IMR-90 (cell line): ENCODE data around the gene TSPAN17. TPM values are rescaled to one million over a fixed set of nuclear protein-coding genes. Genes with fewer than 3 reads are reported as not detected.
A peak's percentile ranks its signal among the peaks of the same experiment; 100 is the strongest.

Experiments used
- ATAC-seq: fragments of 200-7000 bp; cut with Tn5 transposase; 2 replicates; pipeline ENCODE4 v1.9.1; 2020; ENCODE audit warnings: low read depth, mild to moderate bottlenecking, moderate library complexity
- BruUV-seq: library from RNA; stranded (reverse); fragments of 400-500 nt; replicated peaks from 2 replicates; lab custom pipeline; 2021; lab: Mats Ljungman, UMichigan
- CTCF ChIA-PET: fragments of 300-600 bp; formaldehyde crosslinking; extraction: SDS; loops from one replicate; lab custom pipeline; 2021; ENCODE audit warnings: antibody characterized with exemption; lab: Yijun Ruan, JAX
- POLR2A ChIA-PET: fragments of 300-600 bp; sonication (Branson Sonifier 250); formaldehyde crosslinking; loops from one replicate; lab custom pipeline; 2022; ENCODE audit warnings: antibody characterized with exemption; ENCODE audit not compliant: unreplicated experiment; lab: Charles Lee
- DNase-seq: peaks from one replicate; pipeline ENCODE4 v3.0.0; 2013
- H2AFZ ChIP-seq: replicated peaks from 2 replicates; pipeline ENCODE3; 2013; ENCODE audit warnings: low read length, mild to moderate bottlenecking; ENCODE audit not compliant: poor library complexity
- H2AK5ac ChIP-seq: 2 replicates; pipeline ENCODE4 v1.6.1; 2013; ENCODE audit warnings: low read depth, low read length, inconsistent platforms
- H2AK9ac ChIP-seq: replicated peaks from 2 replicates; pipeline ENCODE3; 2013; ENCODE audit warnings: mild to moderate bottlenecking, low read depth, low read length, moderate library complexity; ENCODE audit not compliant: poor library complexity
- H2BK120ac ChIP-seq: 2 replicates; pipeline ENCODE4 v1.6.1; 2013; ENCODE audit warnings: low read depth, low read length, inconsistent platforms
- H2BK15ac ChIP-seq: 3 replicates; pipeline ENCODE4 v1.6.1; 2013; ENCODE audit warnings: low read depth, low read length, inconsistent platforms
- H2BK20ac ChIP-seq: 2 replicates; pipeline ENCODE4 v1.6.1; 2013; ENCODE audit warnings: low read depth, mild to moderate bottlenecking, inconsistent platforms, low read length, moderate library complexity
- H2BK5ac ChIP-seq: 2 replicates; pipeline ENCODE4 v1.6.1; 2013; ENCODE audit warnings: mild to moderate bottlenecking, low read depth, low read length, inconsistent platforms; ENCODE audit not compliant: poor library complexity, severe bottlenecking
- H3K14ac ChIP-seq: replicated peaks from 2 replicates; pipeline ENCODE4 v1.6.1; 2013; ENCODE audit warnings: low read depth, low read length, inconsistent platforms
- H3K18ac ChIP-seq: 2 replicates; pipeline ENCODE4 v1.6.1; 2013; ENCODE audit warnings: low read depth, low read length, control low read depth
- H3K23ac ChIP-seq: 2 replicates; pipeline ENCODE4 v1.6.1; 2013; ENCODE audit warnings: low read depth, low read length, inconsistent platforms
- H3K27ac ChIP-seq: 2 replicates; pipeline ENCODE4 v1.5.1; 2013; ENCODE audit warnings: mild to moderate bottlenecking, control low read depth, low read length; ENCODE audit not compliant: insufficient read depth
- H3K27me3 ChIP-seq: 2 replicates; pipeline ENCODE4 v1.6.1; 2013; ENCODE audit warnings: low read length; ENCODE audit not compliant: control insufficient read depth, insufficient read depth
- H3K36me3 ChIP-seq: 2 replicates; pipeline ENCODE4 v1.6.1; 2013; ENCODE audit warnings: low read length, mixed read lengths; ENCODE audit not compliant: control insufficient read depth, insufficient read depth
- H3K4ac ChIP-seq: 2 replicates; pipeline ENCODE4 v1.6.1; 2013; ENCODE audit warnings: low read depth, low read length, inconsistent platforms
- H3K4me1 ChIP-seq: 2 replicates; pipeline ENCODE4 v1.6.1; 2013; ENCODE audit warnings: low read length, mixed read lengths; ENCODE audit not compliant: control insufficient read depth, insufficient read depth
- H3K4me2 ChIP-seq: 2 replicates; pipeline ENCODE4 v1.6.1; 2013; ENCODE audit warnings: low read depth, mild to moderate bottlenecking, control low read depth, low read length, moderate library complexity
- H3K4me3 ChIP-seq: 2 replicates; pipeline ENCODE4 v1.5.1; 2013; ENCODE audit warnings: low read depth, mild to moderate bottlenecking, control low read depth, low read length, moderate library complexity; ENCODE audit not compliant: insufficient read depth
- H3K56ac ChIP-seq: 2 replicates; pipeline ENCODE4 v1.6.1; 2013; ENCODE audit warnings: low read length, inconsistent platforms; ENCODE audit not compliant: insufficient read depth; ENCODE audit errors: extremely low read depth
- H3K79me1 ChIP-seq, 2 experiments: 2 replicates each; pipeline ENCODE4 v1.6.1; 2013; ENCODE audit warnings: low read length in 2 of 2, inconsistent platforms in 1 of 2, low read depth in 1 of 2
- H3K9ac ChIP-seq: 2 replicates; pipeline ENCODE4 v1.6.1; 2013; ENCODE audit warnings: low read depth, low read length, control low read depth
- H3K9me1 ChIP-seq: 2 replicates; pipeline ENCODE4 v1.6.1; 2013; ENCODE audit warnings: low read length, inconsistent platforms; ENCODE audit not compliant: insufficient read depth
- H3K9me3 ChIP-seq: 2 replicates; pipeline ENCODE4 v1.6.1; 2013; ENCODE audit warnings: low read length; ENCODE audit not compliant: control insufficient read depth, insufficient read depth
- H4K20me1 ChIP-seq: 2 replicates; pipeline ENCODE4 v1.6.1; 2013; ENCODE audit warnings: low read length, inconsistent platforms; ENCODE audit not compliant: insufficient read depth
- H4K5ac ChIP-seq: 2 replicates; pipeline ENCODE4 v1.6.1; 2013; ENCODE audit warnings: mild to moderate bottlenecking, low read depth, low read length, control low read depth
- H4K8ac ChIP-seq, 2 experiments: 2 replicates each; pipeline ENCODE4 v1.6.1; 2013; ENCODE audit warnings: low read depth in 2 of 2, low read length in 2 of 2, control low read depth in 1 of 2, inconsistent platforms in 1 of 2
- H4K91ac ChIP-seq: 2 replicates; pipeline ENCODE4 v1.6.1; 2013; ENCODE audit warnings: low read depth, low read length, inconsistent platforms; ENCODE audit not compliant: insufficient read depth
- BHLHE40 ChIP-seq: fragments of 150-350 bp; IDR thresholded peaks from 2 replicates; pipeline ENCODE4 v1.6.1; 2016; ENCODE audit warnings: mild to moderate bottlenecking, low read depth, low read length
- CHD1 ChIP-seq: IDR thresholded peaks from 2 replicates; pipeline ENCODE4 v1.6.1; 2012; ENCODE audit warnings: low read depth, low read length, improper control_type of control experiment
- FOS ChIP-seq: fragments of 150-350 bp; IDR thresholded peaks from 2 replicates; pipeline ENCODE4 v1.6.1; 2016; ENCODE audit warnings: low read depth, low read length
- MAFK ChIP-seq: IDR thresholded peaks from 2 replicates; pipeline ENCODE4 v1.6.1; 2012; ENCODE audit warnings: low read depth, low read length, improper control_type of control experiment
- MAZ ChIP-seq: IDR thresholded peaks from 2 replicates; pipeline ENCODE4 v1.6.1; 2012; ENCODE audit warnings: low read depth, mild to moderate bottlenecking, low read length, improper control_type of control experiment, moderate library complexity, borderline replicate concordance
- NFE2L2 ChIP-seq: fragments of 150-350 bp; IDR thresholded peaks from 2 replicates; pipeline ENCODE4 v1.6.1; 2016; ENCODE audit warnings: low read depth, mild to moderate bottlenecking, low read length
- RAD21 ChIP-seq: IDR thresholded peaks from 2 replicates; pipeline ENCODE4 v1.6.1; 2012; ENCODE audit warnings: low read length, improper control_type of control experiment
- RCOR1 ChIP-seq: IDR thresholded peaks from 2 replicates; pipeline ENCODE4 v1.6.1; 2012; ENCODE audit warnings: mild to moderate bottlenecking, low read length, improper control_type of control experiment; ENCODE audit not compliant: insufficient replicate concordance
- RFX5 ChIP-seq: IDR thresholded peaks from 2 replicates; pipeline ENCODE4 v1.8.0; 2012; ENCODE audit warnings: low read depth, mild to moderate bottlenecking, low read length, moderate library complexity
- SMC3 ChIP-seq: fragments of 150-350 bp; IDR thresholded peaks from 2 replicates; pipeline ENCODE4 v1.6.1; 2016; ENCODE audit warnings: low read depth, mild to moderate bottlenecking, antibody characterized with exemption, low read length, moderate library complexity
- WGBS, 2 experiments: methylation state at CpG; one replicate each; pipeline versions ENCODE4 v1.1.5 to v1.1.7; 2013; ENCODE audit warnings: missing lambda C conversion rate in 2 of 2; ENCODE audit not compliant: insufficient read length in 1 of 2; ENCODE audit errors: extremely low coverage in 2 of 2; 5-methylcytosine and 5-hydroxymethylcytosine counted together
- dilution Hi-C: fragments of 300-500 bp; cut with HindIII; formaldehyde crosslinking; loops from one replicate; pipeline ENCODE4 v1.14.3; 2018; ENCODE audit warnings: low sequenced_read_pairs; ENCODE audit not compliant: unreplicated experiment
- in situ Hi-C: fragments of 300-500 bp; cut with MboI; formaldehyde crosslinking; loops from 3 replicates; pipeline ENCODE4 v1.14.3; 2019; ENCODE audit warnings: low sequenced_read_pairs, inconsistent platforms, mixed read lengths
- intact Hi-C: fragments of 100-400 bp; cut with micrococcal nuclease; formaldehyde crosslinking; loops from 2 replicates; pipeline ENCODE4 v1.10.0; 2022
- polyA plus RNA-seq, 3 experiments: library from polyadenylated mRNA; depleted of rRNA; stranded (reverse); fragments of >200 nt; gene quantifications; 2 replicates each; pipeline ENCODE4 v1.2.3, GENCODE V29; 2012; ENCODE audit warnings: low replicate concordance in 1 of 3
- total RNA-seq: library from RNA; depleted of rRNA; stranded (reverse); fragments of >200 nt; gene quantifications from 2 replicates; pipeline ENCODE4 v1.2.3, GENCODE V29; 2012
- TF ChIP-seq, protein P1 (sequence below): fragments of 150-350 bp; IDR thresholded peaks from 2 replicates; pipeline ENCODE4 v1.6.1; 2017; ENCODE audit warnings: mild to moderate bottlenecking, antibody characterized with exemption, low read length, low read depth
- TF ChIP-seq, protein P2 (sequence below): conservative IDR thresholded peaks from 2 replicates; pipeline ENCODE4 v1.5.1; 2012; ENCODE audit warnings: mild to moderate bottlenecking, low read depth, low read length, improper control_type of control experiment
- TF ChIP-seq, protein P3 (sequence below): fragments of 150-350 bp; IDR thresholded peaks from 2 replicates; pipeline ENCODE4 v1.6.1; 2016; ENCODE audit warnings: low read depth, mild to moderate bottlenecking, low read length, moderate library complexity, borderline replicate concordance

Gene TSPAN17
- total and polyA plus RNA-seq, 2 of the 4 experiments (the other 2 are of a cell fraction), result 34.2 to 41.6 TPM

DNA sequence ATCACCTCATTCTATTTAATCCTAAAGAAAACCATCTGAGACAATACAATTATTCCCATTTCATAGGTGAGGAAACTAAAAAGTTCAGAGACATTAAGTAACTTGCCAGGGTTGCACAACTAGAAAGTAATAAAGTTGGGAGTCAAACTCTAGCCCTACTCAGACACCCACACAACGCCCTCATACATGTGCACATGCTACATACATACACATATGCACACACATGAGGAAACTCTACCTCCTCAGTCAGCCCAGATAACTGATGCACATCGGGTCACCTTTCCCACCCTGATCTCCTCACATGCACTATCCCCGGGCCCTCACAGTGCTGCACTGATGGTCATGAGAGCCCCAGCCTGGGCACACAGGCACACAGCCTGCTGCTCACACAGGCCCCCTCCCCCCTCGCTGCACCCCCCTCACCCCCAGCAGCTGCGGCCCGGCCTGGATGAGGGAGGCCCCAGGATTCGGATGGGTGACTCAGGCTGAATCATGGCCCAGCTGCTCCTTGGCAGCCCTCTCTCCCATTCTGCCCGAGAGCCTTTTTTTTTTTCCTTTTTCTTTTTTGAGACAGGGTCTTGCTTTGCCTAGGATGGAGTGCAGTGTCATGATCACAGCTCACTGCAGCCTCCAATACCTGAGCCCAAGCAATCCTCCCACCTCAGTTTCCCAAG, 32.3 kb upstream of the TSPAN17 start:
- Histone ChIP-seq H3K27ac (peak overlapping the region; percentile 76; the same call in 1 of the 2 replicates), H3K4me1 (peaks cover 31% of the 10 kb centered on the region), H3K18ac (peak overlapping the region; percentile 90), H3K23ac (peak overlapping the region; percentile 79), H2AK9ac (no peak overlapping the region), H3K36me3 (no peaks in the 10 kb centered on the region), H4K5ac (peak overlapping the region; percentile 38), H3K27me3 (peaks cover 6% of the 10 kb centered on the region), H4K8ac (peak overlapping the region in 1 of 2 experiments; percentile 71; a peak in 3 of 4 replicates), H4K91ac (peak overlapping the region; percentile 55), H3K4ac (peak overlapping the region; percentile 74), H4K20me1 (no peaks in the 10 kb centered on the region; the same call in 1 of the 2 replicates), H3K14ac (peak overlapping the region; percentile 48; the same call in 1 of the 2 replicates), H3K9me3 (no peaks in the 10 kb centered on the region), H3K56ac (0 out of 2 replicates have a peak overlapping the region, but pooled peaks have one; percentile 24), H2BK120ac (peak overlapping the region; percentile 76), H2BK5ac (peak overlapping the region; percentile 59), H2AK5ac (peak overlapping the region; percentile 71; the same call in 1 of the 2 replicates), H3K79me1 (peaks cover 0 to 4% of the 10 kb centered on the region in 2 experiments; a peak in 1 of 4 replicates), H3K9ac (no peak overlapping the region), H2AFZ (peak overlapping the region; percentile 40), H3K4me2 (peak overlapping the region; percentile 84), H2BK15ac (peak overlapping the region; percentile 60; the same call in 2 of the 3 replicates), H2BK20ac (peak overlapping the region; percentile 84), H3K9me1 (peaks cover 24% of the 10 kb centered on the region), H3K4me3 (no peak overlapping the region)
- DNase-seq, result peak; percentile 88
- POLR2A ChIA-PET, result no interaction called here
- dilution Hi-C loops (no loop called here), intact Hi-C loops (loop anchor here (1.0 to 5.0 kb wide), 3 partner anchors 41 to 198 kb away; partner anchors contain the start of genes CLTB and RNF44), in situ Hi-C loops (no loop called here)
- WGBS, 2 experiments, result 40% methylated on average over 2 of the region's 8 CpGs; no CpG with 5 or more reads in 1 of the 2 experiments
- peak; percentile 45 for ATAC-seq
- BruUV-seq, result no TSS peak
- CTCF ChIA-PET, result interaction anchor here (0.6 to 1.2 kb wide), 3 partner anchors 9 to 198 kb away, joined by 3 to 9 read pairs (median 4); partner anchors contain the start of gene CLTB
- peak; percentile 87 for TF ChIP-seq MAZ
- TF ChIP-seq, protein P1, sequence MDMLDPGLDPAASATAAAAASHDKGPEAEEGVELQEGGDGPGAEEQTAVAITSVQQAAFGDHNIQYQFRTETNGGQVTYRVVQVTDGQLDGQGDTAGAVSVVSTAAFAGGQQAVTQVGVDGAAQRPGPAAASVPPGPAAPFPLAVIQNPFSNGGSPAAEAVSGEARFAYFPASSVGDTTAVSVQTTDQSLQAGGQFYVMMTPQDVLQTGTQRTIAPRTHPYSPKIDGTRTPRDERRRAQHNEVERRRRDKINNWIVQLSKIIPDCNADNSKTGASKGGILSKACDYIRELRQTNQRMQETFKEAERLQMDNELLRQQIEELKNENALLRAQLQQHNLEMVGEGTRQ, result no peak
- TF ChIP-seq NFE2L2, result 0 out of 2 replicates have a peak, but pooled peaks have one; percentile 2
- no peak for TF ChIP-seq MAFK
- no peak for TF ChIP-seq SMC3
- peak; percentile 93 for TF ChIP-seq FOS
- TF ChIP-seq, protein P2, sequence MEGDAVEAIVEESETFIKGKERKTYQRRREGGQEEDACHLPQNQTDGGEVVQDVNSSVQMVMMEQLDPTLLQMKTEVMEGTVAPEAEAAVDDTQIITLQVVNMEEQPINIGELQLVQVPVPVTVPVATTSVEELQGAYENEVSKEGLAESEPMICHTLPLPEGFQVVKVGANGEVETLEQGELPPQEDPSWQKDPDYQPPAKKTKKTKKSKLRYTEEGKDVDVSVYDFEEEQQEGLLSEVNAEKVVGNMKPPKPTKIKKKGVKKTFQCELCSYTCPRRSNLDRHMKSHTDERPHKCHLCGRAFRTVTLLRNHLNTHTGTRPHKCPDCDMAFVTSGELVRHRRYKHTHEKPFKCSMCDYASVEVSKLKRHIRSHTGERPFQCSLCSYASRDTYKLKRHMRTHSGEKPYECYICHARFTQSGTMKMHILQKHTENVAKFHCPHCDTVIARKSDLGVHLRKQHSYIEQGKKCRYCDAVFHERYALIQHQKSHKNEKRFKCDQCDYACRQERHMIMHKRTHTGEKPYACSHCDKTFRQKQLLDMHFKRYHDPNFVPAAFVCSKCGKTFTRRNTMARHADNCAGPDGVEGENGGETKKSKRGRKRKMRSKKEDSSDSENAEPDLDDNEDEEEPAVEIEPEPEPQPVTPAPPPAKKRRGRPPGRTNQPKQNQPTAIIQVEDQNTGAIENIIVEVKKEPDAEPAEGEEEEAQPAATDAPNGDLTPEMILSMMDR, result no peak
- TF ChIP-seq RCOR1, result no peak
- no peak for TF ChIP-seq CHD1
- TF ChIP-seq RAD21, result no peak
- TF ChIP-seq RFX5, result no peak
- TF ChIP-seq, protein P3, sequence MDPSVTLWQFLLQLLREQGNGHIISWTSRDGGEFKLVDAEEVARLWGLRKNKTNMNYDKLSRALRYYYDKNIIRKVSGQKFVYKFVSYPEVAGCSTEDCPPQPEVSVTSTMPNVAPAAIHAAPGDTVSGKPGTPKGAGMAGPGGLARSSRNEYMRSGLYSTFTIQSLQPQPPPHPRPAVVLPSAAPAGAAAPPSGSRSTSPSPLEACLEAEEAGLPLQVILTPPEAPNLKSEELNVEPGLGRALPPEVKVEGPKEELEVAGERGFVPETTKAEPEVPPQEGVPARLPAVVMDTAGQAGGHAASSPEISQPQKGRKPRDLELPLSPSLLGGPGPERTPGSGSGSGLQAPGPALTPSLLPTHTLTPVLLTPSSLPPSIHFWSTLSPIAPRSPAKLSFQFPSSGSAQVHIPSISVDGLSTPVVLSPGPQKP, result no peak
- TF ChIP-seq BHLHE40, result no peak
